HepG2 (cell line): ENCODE data around the gene NFILZ. TPM values are rescaled to one million over a fixed set of nuclear protein-coding genes. Genes with fewer than 3 reads are reported as not detected.

Experiments
- ATF7-NPFF ChIP-seq: sonication (generic); formaldehyde crosslinking; IDR thresholded peaks from 2 replicates; pipeline ENCODE4 v1.8.1; 2023; ENCODE audit warnings: mild to moderate bottlenecking, low read depth, missing genetic modification reagents, moderate library complexity
- GTF2F1 ChIP-seq: fragments of 150-350 bp; IDR thresholded peaks from 2 replicates; pipeline ENCODE4 v1.6.1; 2014; ENCODE audit warnings: low read length
- HNF4G ChIP-seq, 2 experiments: sonication (generic) in 1 of 2; formaldehyde crosslinking in 1 of 2; IDR thresholded peaks; 2 replicates each; pipeline versions ENCODE4 v1.4.0 to v1.6.1; 2011 to 2020; ENCODE audit warnings: borderline replicate concordance in 2 of 2, low read depth in 2 of 2, mild to moderate bottlenecking in 2 of 2, low read length in 1 of 2, missing genetic modification reagents in 1 of 2, moderate library complexity in 1 of 2
- HNRNPUL1 ChIP-seq: fragments of 200-400 bp; formaldehyde crosslinking; IDR thresholded peaks from 2 replicates; pipeline ENCODE4 v1.6.1; 2017; ENCODE audit warnings: low read depth, mild to moderate bottlenecking, low read length, moderate library complexity
- MEIS2 ChIP-seq: sonication (generic); formaldehyde crosslinking; IDR thresholded peaks from 2 replicates; pipeline ENCODE4 v1.9.0; 2021; ENCODE audit warnings: mild to moderate bottlenecking, missing genetic modification reagents
- NFIB ChIP-seq: sonication (generic); formaldehyde crosslinking; IDR thresholded peaks from 2 replicates; pipeline ENCODE4 v1.9.0; 2021; ENCODE audit warnings: missing genetic modification reagents, mild to moderate bottlenecking, borderline replicate concordance
- PATZ1 ChIP-seq: sonication (generic); formaldehyde crosslinking; IDR thresholded peaks from 2 replicates; pipeline ENCODE4 v1.4.0; 2020; ENCODE audit warnings: missing genetic modification reagents
- PAXIP1 ChIP-seq: sonication (generic); formaldehyde crosslinking; conservative IDR thresholded peaks from 2 replicates; pipeline ENCODE4 v1.4.0; 2020; ENCODE audit warnings: mild to moderate bottlenecking, missing genetic modification reagents, moderate library complexity
- PHF21A ChIP-seq: sonication (generic); formaldehyde crosslinking; IDR thresholded peaks from 2 replicates; pipeline ENCODE4 v1.5.0; 2020; ENCODE audit warnings: mild to moderate bottlenecking, missing genetic modification reagents
- SOX13 ChIP-seq, 3 experiments: fragments of 450-650 bp in 1 of 3; sonication (generic) in 1 of 3; formaldehyde crosslinking in 1 of 3; IDR thresholded peaks in 2 of 3; conservative IDR thresholded peaks in 1 of 3; 2 replicates each; pipeline versions ENCODE4 v1.5.0 to v1.6.1; 2016 to 2020; ENCODE audit warnings: antibody characterized with exemption in 1 of 3, mild to moderate bottlenecking in 1 of 3, missing compliant biosample characterization in 1 of 3, missing genetic modification reagents in 1 of 3, moderate library complexity in 1 of 3
- TRAFD1 ChIP-seq: sonication (generic); formaldehyde crosslinking; IDR thresholded peaks from 2 replicates; pipeline ENCODE4 v1.5.1; 2020; ENCODE audit warnings: missing genetic modification reagents, mild to moderate bottlenecking, borderline replicate concordance
- ZBTB26 ChIP-seq: IDR thresholded peaks from 2 replicates; pipeline ENCODE4 v1.6.1; 2016; ENCODE audit warnings: missing compliant biosample characterization, missing genetic modification reagents, borderline replicate concordance
- ZKSCAN8 ChIP-seq: IDR thresholded peaks from 2 replicates; pipeline ENCODE4 v1.6.1; 2016; ENCODE audit warnings: borderline replicate concordance, missing genetic modification reagents, missing compliant biosample characterization
- ZMYM2 ChIP-seq: sonication (generic); formaldehyde crosslinking; IDR thresholded peaks from 2 replicates; pipeline ENCODE4 v1.8.0; 2022; ENCODE audit warnings: mild to moderate bottlenecking, missing genetic modification reagents
- ZNF33A ChIP-seq: sonication (generic); formaldehyde crosslinking; IDR thresholded peaks from 2 replicates; pipeline ENCODE4 v1.5.1; 2020; ENCODE audit warnings: missing genetic modification reagents, mild to moderate bottlenecking, moderate library complexity, borderline replicate concordance
- ZNF430 ChIP-seq: sonication (generic); formaldehyde crosslinking; IDR thresholded peaks from 2 replicates; pipeline ENCODE4 v1.9.0; 2021; ENCODE audit warnings: mild to moderate bottlenecking, missing genetic modification reagents
- ZNF431 ChIP-seq: sonication (generic); formaldehyde crosslinking; IDR thresholded peaks from 2 replicates; pipeline ENCODE4 v1.9.0; 2022; ENCODE audit warnings: missing genetic modification reagents, low read depth, mild to moderate bottlenecking, borderline replicate concordance
- ZNF530 ChIP-seq: sonication (generic); formaldehyde crosslinking; IDR thresholded peaks from 2 replicates; pipeline ENCODE4 v1.5.0; 2020; ENCODE audit warnings: low read depth, mild to moderate bottlenecking, missing genetic modification reagents
- ZNF577 ChIP-seq: sonication (generic); formaldehyde crosslinking; IDR thresholded peaks from 2 replicates; pipeline ENCODE4 v1.4.0; 2020; ENCODE audit warnings: mild to moderate bottlenecking, low read depth, missing genetic modification reagents, borderline replicate concordance
- ZNF776 ChIP-seq: sonication (generic); formaldehyde crosslinking; IDR thresholded peaks from 2 replicates; pipeline ENCODE4 v1.4.0; 2020; ENCODE audit warnings: mild to moderate bottlenecking, missing genetic modification reagents
- polyA plus RNA-seq, 8 experiments: library from polyadenylated mRNA; depleted of rRNA in 3 of 8; stranded (reverse) in 7 of 8; unstranded in 1 of 8; fragments of >200 nt; fragmentation: Illumina TruSeq in 4 of 8; extraction: Trizol in 4 of 8; gene quantifications; 2 replicates each; pipeline versions ENCODE4 v1.2.1 to v1.2.3, GENCODE V29; 2011 to 2016; ENCODE audit warnings: low read depth in 4 of 8, missing spikeins in 1 of 8, mixed read lengths in 1 of 8; ENCODE audit not compliant: insufficient read depth in 1 of 8
- total RNA-seq, 5 experiments: library from RNA; depleted of rRNA; stranded (reverse); fragments of >200 nt; fragmentation: Illumina TruSeq; extraction: Trizol; gene quantifications; 2 replicates each; pipeline ENCODE4 v1.2.3, GENCODE V29; 2016; ENCODE audit warnings: low read depth in 1 of 5

The NFILZ gene
- total and polyA plus RNA-seq, 2 of the 13 experiments (the other 11 are each of a cell fraction or from before 2014, with no cell fraction given): not detected

- TF ChIP-seq PATZ1 (CRISPR knock-in tag) (peak; percentile 97), ZNF577 (no peak), TRAFD1 (CRISPR knock-in tag) (0 out of 2 replicates have a peak, but pooled peaks have one; percentile 68), ZNF33A (CRISPR knock-in tag) (no peak), ZMYM2 (CRISPR knock-in tag) (peak; percentile 63; the same call in 1 of the 2 replicates), GTF2F1 (no peak), SOX13 (IDR thresholded peaks at IDR 0.05) (peak; percentile 53), SOX13 (CRISPR knock-in tag; conservative IDR thresholded peaks at IDR 0.05 in 1 of 2, IDR thresholded peaks at IDR 0.05 in 1 of 2) (peak in 1 of 2 experiments; percentile 80; a peak in 2 of 4 replicates), MEIS2 (CRISPR knock-in tag) (peak; percentile 66; the same call in 1 of the 2 replicates), ZKSCAN8 (0 out of 2 replicates have a peak, but pooled peaks have one; percentile 53), ZNF430 (no peak), ZNF431 (CRISPR knock-in tag) (0 out of 2 replicates have a peak, but pooled peaks have one; percentile 59), HNRNPUL1 (no peak), ATF7-NPFF (no peak), PHF21A (CRISPR knock-in tag) (peak; percentile 94), PAXIP1 (CRISPR knock-in tag) (peak; percentile 95), ZNF530 (CRISPR knock-in tag) (no peak), NFIB (no peak), HNF4G (IDR thresholded peaks at IDR 0.05; ENCODE audit: borderline replicate concordance, low read depth, low read length) (peak; percentile 62), HNF4G (CRISPR knock-in tag; IDR thresholded peaks at IDR 0.05; ENCODE audit: borderline replicate concordance, low read depth) (peak; percentile 61; the same call in 1 of the 2 replicates), ZNF776 (CRISPR knock-in tag) (no peak), ZBTB26 (CRISPR knock-in tag) (no peak)
Observed at GRCh38 chr19:8631425-8631819, 989 bp downstream of the NFILZ start (continued).
